GM18520 (cell line): ENCODE data around the gene ALKBH8.
A peak's percentile ranks its signal among the peaks of the same experiment; 100 is the strongest.
"Not testable (repeated sequence)": the region's sequence is repeated elsewhere in the genome, so short reads cannot be mapped to it uniquely, and the experiment has no call there.

ENCODE experiments used
- ATAC-seq: cut with Tn5 transposase; IDR thresholded peaks from one replicate; pipeline ENCODE4 v1.9.1; 2021; ENCODE audit not compliant: unreplicated experiment

The ALKBH8 gene

DNA sequence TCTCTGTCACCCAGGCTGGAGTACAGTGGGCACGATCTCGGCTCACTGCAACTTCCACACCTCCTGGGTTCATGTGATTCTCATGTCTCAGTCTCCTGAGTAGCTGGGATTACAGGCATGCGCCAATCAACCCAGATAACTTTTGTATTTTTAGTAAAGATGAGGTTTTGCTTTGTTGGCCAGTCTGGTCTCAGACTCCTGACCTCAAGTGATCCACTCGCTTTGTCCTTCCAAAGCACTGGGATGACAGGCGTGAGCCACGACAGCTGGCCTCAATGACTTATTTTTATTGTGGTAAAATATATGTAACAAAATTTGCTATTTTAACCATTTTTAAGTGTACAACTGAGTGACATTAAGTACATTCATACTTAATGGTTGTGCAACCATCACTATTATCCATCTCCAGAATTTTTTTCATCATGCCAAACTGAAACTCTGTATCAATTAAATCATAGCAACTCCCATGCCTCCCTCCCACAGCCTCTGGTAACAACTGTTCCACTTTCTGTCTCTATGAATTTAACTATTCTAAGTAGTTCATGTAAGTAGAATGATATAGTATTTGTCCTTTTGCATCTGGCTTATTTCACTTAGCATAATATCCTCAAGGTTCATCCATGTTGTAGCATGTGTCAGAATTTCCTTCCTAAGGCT, 57.2 kb downstream of the ALKBH8 start:
- ATAC-seq: no peak

DNA sequence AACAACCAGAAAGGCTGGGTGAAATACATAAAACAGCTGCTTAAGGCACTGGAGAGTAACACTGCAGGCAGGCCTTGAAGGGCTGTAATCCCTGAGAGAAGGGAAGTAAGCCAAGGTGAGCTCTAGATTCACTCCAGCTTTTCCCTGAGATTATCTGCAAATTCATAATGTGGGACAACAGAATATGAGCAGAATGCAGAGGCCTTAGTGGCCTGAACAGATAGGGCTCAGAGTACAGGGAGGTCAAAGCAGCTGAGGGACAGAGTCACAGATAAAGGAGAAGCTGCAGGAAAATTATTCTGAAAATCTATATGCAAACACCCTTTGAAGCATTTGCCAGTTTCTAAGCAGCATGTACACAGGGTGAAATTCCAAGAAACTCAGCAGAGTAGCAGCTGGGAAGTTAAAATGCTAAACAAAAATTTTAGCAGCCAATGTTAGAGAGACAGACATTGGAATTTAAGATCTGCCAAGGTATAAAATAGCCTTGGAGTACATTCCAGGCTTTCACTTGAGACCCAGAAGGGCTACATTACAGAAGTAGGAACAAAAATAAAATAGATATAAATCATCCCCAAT, 59.8 kb downstream of the ALKBH8 start:
- ATAC-seq: no peak

GRCh38 chr11:107504981-107505380, 60.6 kb downstream of the ALKBH8 start:
- no peak for ATAC-seq

DNA sequence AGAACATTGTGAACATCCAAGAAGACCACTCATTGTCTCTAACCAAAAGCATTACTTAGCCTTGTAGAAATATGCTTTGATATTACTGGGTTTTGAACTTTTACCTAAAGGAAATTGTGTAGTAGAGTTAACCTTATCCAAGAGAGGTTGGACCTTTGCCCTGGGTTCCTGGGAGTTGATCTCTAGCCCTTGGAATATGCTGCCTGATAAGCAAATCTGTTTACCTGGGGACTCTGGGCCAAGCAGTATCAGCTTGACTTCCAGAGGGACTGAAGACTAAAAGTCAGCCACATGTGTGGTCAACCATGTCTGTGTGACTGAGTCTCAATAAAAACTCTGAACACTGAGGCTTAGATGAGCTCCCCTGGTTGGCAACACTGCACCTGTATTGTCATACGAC, 63.8 kb downstream of the ALKBH8 start:
- no peak for ATAC-seq

- ATAC-seq: not testable (repeated sequence)
Observed at GRCh38 chr11:107497371-107497770, 68.2 kb downstream of the ALKBH8 start.

DNA sequence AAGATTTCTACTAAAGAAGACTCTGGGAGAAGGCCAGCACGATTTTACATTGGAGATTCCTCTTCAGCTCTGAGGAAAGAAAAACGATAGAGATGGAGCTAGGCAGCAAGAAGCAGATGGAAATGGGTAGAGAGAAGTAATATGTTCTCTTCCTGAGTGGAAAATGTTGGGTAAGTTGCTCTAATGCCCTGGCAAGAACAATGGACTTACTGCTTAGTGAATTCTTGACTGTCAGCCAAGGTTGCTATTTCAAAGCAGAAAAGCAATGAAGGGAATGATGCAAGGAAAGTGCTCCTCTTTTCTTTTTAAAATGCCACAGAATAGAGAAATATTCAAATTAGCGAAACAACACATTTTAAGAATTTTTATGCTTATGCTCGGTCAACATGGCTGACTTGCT, 69.5 kb downstream of the ALKBH8 start:
- ATAC-seq: no peak

DNA sequence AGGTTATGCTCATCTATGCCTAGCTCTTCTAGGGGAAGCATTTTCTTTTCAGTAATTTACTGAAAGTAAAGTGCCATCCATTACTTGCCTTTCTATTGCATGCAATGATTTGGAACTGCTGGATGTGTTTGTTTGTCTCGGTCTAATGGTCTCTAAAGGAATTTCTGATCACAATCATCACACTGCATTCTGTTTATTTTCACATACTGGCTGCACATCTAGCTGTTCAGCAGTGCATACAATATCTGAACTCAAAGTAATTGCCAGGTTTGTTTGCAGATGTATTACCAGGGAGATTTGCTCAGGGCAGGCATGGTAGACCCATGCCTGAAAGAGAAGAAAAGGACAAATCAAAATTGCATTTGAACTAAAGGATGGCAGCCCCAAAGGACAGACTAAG, 71.5 kb downstream of the ALKBH8 start:
- no peak for ATAC-seq

GRCh38 chr11:107493117-107493516, 72.4 kb downstream of the ALKBH8 start:
- no peak for ATAC-seq

DNA sequence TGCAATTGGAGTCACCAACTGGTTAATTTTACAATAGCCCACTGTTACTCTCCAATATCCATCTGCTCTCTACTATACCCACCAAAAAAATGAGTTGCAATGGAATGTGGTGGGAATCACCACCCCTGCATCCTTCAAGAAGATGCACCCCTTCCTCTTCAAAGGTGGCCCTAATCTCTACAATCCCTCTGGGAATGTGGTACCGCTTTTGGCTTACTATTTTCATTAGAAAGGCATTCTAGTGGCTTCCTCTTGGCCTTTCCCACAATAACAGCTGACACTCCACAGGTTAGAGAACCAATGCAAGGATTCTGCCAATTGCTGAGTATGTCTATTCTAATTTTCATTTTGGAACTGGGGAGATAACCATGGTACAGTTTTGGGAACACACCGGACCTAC, 74.7 kb downstream of the ALKBH8 start:
- ATAC-seq: no peak

DNA sequence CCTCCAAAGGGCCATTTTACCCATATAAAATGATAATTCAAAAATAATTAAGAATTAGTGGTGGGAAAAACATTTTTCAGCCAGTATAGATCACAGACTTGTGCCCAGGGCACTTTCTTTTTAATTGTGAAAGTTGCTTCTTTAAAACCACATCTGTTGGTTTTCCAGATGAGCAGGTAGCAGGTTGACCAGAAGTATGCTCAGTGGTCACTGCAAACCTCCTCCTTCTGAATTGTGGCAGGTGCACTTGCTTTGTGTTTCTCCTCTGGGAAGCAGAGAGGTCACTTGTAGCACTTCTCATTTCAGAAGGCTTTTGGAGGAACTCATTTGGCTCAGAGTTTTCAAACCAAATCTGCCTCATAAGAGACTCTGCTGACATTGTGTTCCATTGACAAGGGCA, 83.3 kb downstream of the ALKBH8 start:
- no peak for ATAC-seq

- ATAC-seq: no peak
Observed at GRCh38 chr11:107478922-107479321, 86.6 kb downstream of the ALKBH8 start.

GRCh38 chr11:107477820-107478219, 87.7 kb downstream of the ALKBH8 start:
- ATAC-seq: no peak

- ATAC-seq: no peak
Observed at GRCh38 chr11:107473792-107474191, 91.7 kb downstream of the ALKBH8 start.

- ATAC-seq: no peak
Observed at GRCh38 chr11:107472966-107473365, 92.6 kb downstream of the ALKBH8 start.

DNA sequence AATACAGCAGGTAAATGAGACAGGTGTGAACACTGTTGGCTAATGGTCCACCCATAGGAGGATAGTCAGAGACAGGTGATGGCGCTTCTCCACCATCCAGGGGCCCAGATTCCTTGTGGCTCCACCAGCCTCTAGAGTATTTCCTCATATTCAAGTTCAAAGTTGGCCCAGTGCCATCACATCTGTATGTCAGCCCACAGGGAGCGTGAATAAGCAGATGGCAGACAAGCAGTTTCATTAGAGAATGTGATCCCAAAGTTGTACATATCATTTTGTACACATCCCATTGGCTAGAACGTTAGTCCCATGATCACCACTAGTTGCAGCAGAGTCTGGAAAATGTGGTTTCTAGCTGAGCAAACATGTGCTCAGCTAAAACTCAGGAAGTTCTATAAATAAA, 96.9 kb downstream of the ALKBH8 start:
- ATAC-seq: no peak

DNA sequence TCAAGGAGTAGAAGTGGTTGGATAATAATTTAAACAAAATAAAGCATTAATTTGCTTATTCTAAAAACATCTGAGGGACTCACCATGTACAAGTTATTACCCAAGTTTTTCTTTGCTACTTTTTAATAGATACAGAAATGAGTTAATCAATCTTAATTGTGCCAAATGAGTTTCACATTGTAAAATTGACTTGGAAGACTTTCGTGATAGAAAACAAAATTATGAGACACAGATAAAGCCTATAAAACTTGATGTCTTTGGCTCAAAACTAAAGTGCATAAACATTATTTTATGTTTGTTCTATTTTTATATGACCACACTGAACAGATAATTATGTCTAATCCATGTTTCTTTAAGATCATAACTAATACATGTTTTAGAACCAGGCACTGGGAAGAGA, 97.8 kb downstream of the ALKBH8 start:
- no peak for ATAC-seq

DNA sequence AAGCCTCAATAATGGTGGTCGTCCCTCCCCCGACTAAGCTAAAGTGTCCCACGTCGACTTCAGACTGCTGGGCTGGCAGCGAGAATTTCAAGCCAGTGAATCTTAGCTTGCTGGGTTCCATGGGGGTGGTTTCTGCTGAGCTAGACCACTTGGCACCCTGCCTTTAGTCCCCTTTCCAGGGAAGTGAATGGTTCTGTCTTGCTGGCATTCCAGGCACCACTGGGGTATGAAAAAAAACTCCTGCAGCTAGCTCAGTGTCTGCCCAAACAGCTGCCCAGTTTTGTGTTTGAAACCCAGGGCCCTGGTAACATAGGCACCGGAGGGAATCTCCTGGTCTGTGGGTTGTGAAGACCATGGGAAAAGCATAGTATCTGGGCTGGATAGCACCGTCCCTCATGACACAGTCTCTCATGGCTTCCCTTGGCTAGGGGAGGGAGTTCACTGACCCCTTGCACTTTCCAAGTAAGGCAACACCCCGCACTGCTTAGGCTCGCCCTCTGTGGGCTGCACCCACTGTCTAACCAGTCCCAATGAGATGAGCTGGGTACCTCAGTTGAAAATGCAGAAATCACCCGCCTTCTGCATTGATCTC, 99.2 kb downstream of the ALKBH8 start:
- ATAC-seq: not testable (repeated sequence)

- peak; percentile 95 for ATAC-seq
Observed at GRCh38 chr11:107457558-107458271, 107.8 kb downstream of the ALKBH8 start, which contains the start of gene CWF19L2. Gene CWF19L2, minus strand, starts transcription at chr11:107457825. Its CDS starts 9 bp downstream, at chr11:107457816.

DNA sequence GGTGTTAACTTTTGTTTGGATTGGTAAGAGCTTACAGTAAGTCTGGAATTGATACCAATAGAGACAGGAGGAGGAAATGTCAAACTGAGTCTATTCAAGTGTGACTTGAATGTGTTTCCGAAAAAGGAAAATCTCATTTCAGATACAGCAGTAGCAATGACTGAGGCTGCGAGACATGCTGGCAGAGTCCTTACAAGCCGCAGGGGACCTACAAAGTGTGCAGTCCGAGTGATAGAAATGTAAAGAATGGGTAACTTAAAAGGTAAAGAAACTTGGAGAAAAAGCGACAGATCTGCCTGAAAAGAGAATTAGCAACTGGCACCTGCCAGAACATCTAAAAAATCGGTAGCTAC, 108.4 kb downstream of the ALKBH8 start:
- ATAC-seq: peak; percentile 20

- ATAC-seq: no peak
Observed at GRCh38 chr11:107453594-107454286, 111.8 kb downstream of the ALKBH8 start.
